ENCODE results near the gene KCNMB2.
A peak's percentile ranks its signal among the peaks of the same experiment; 100 is the strongest.

Gene KCNMB2

GRCh38 chr3:178583963-178584575 lies 47.8 kb downstream of the KCNMB2 start:
- DNase-seq: no peak

GRCh38 chr3:178584722-178585380 lies 48.6 kb downstream of the KCNMB2 start:
- DNase-seq: no peak

GRCh38 chr3:178585454-178585853 lies 49.2 kb downstream of the KCNMB2 start:
- DNase-seq: no peak

- DNase-seq: no peak
Measured at GRCh38 chr3:178586076-178586475, 49.8 kb downstream of the KCNMB2 start.

- DNase-seq: no peak
Measured at GRCh38 chr3:178588628-178589027, 52.4 kb downstream of the KCNMB2 start.

GRCh38 chr3:178593786-178594185 lies 57.5 kb downstream of the KCNMB2 start:
- DNase-seq: no peak

GRCh38 chr3:178597371-178597770 lies 61.1 kb downstream of the KCNMB2 start:
- no peak for DNase-seq

GRCh38 chr3:178602856-178603255 lies 66.6 kb downstream of the KCNMB2 start:
- no peak for DNase-seq

GRCh38 chr3:178603735-178604134 lies 67.5 kb downstream of the KCNMB2 start:
- peak; percentile 14 for DNase-seq

GRCh38 chr3:178618197-178618596 lies 82.0 kb downstream of the KCNMB2 start:
- DNase-seq: no peak

GRCh38 chr3:178618896-178619295 lies 82.7 kb downstream of the KCNMB2 start:
- DNase-seq: no peak

GRCh38 chr3:178623666-178624255 lies 87.5 kb downstream of the KCNMB2 start:
- DNase-seq: no peak

- DNase-seq: no peak
Measured at GRCh38 chr3:178624276-178624675, 88.0 kb downstream of the KCNMB2 start.

- DNase-seq: no peak
Measured at GRCh38 chr3:178625053-178625600, 88.9 kb downstream of the KCNMB2 start.

- no peak for DNase-seq
Measured at GRCh38 chr3:178628037-178628436, 91.8 kb downstream of the KCNMB2 start.

GRCh38 chr3:178629430-178630178 lies 93.4 kb downstream of the KCNMB2 start:
- no peak for DNase-seq

GRCh38 chr3:178631950-178632349 lies 95.7 kb downstream of the KCNMB2 start:
- no peak for DNase-seq

- no peak for DNase-seq
Measured at GRCh38 chr3:178634975-178635374, 98.7 kb downstream of the KCNMB2 start.

GRCh38 chr3:178637802-178638201 lies 101.6 kb downstream of the KCNMB2 start:
- no peak for DNase-seq

- DNase-seq: no peak
Measured at GRCh38 chr3:178645503-178645902, 109.3 kb downstream of the KCNMB2 start.

GRCh38 chr3:178646186-178646862 lies 110.1 kb downstream of the KCNMB2 start:
- peak; percentile 19 for DNase-seq

- no peak for DNase-seq
Measured at GRCh38 chr3:178655488-178655887, 119.3 kb downstream of the KCNMB2 start.
